GM10847 (cell line): Measurements from ENCODE around the gene ASCL1.

Source experiments
- POLR2A ChIP-seq: IDR thresholded peaks from 2 replicates; pipeline ENCODE4 v1.6.1; 2011; ENCODE audit not compliant: insufficient read length; ENCODE audit errors: extremely low read depth

Gene ASCL1

DNA sequence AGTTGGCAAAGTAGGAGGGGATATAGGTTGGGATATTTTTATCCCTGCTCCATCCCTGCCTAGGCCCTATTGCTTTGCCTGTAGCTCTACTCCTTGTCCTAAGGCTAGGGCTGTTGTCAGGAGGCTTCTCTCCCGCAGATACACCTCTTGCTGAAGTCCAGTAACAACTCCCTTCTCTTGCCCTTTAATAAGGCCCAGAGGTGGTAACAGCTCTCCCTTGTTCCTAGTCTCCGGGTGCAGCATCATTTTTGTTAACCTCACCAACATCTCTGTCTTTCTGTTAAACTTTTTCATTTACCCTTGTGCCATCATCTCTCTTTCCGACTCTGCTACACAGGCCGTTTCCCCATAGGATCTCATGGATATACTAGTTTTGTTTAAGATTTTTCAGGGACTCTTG, 6.3 kb downstream of the ASCL1 start:
- no peak for TF ChIP-seq POLR2A

DNA sequence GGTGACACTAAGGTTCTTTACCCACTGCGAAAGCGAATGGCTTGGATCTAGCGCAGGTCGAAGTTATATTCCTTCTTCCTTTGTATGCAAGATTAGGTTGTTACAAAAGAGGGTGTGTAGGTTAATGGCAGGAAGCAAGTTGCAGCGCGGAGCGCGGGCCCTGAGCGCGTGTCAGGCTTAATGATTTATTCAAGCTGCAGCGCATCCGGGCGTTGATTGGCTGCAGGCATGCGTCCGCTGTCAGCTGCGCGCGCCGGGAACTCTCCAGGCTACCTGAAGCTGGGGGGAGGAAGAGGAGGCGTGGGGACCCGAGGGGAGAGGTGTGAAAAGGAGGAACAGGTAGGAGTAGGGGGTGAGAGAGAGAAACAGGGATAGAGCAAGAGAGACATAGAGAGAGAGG, 7.4 kb downstream of the ASCL1 start:
- no peak for TF ChIP-seq POLR2A

DNA sequence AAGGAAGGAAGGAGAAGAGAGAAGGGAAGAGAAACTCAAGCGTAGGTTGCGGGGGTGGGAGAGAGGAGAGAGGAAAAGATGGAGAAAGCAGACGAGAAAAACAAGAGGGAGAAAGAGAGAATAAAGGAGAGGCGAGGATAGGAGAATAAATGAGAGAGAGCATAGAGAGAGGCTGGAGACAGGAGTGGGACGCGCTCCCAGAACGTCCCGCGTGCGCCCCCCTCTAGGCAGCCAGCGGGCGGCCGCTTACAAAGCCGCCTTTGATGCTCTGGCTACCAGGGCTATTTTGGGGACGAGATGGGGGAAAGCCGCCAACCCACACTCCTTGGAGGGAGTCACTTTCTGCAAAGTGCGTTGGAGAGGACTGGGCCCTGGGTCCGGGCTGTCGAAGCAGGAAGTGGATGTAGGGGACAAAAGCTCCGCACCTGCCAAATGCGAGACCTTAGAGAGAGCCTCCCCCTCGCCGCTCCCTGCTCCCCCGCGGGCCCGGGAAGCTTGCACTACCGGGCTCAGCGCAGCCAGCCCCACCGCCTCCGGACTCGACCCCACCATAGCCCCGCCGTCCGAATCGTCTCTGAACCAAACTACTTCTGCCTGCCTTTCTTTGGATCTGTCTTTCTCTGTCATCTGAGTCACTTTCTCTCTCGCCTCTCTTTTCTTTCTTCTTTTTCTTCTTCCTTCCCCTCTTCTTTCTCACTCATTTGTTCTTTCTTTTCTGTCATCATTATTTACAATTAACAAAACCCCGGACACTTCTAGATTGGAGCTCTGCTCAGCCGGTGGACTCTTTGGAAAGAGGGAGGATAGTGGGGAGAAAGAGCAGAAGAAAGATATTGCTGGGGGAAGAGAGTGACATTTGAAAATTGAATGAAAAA, 8.0 kb downstream of the ASCL1 start:
- no peak for TF ChIP-seq POLR2A

DNA sequence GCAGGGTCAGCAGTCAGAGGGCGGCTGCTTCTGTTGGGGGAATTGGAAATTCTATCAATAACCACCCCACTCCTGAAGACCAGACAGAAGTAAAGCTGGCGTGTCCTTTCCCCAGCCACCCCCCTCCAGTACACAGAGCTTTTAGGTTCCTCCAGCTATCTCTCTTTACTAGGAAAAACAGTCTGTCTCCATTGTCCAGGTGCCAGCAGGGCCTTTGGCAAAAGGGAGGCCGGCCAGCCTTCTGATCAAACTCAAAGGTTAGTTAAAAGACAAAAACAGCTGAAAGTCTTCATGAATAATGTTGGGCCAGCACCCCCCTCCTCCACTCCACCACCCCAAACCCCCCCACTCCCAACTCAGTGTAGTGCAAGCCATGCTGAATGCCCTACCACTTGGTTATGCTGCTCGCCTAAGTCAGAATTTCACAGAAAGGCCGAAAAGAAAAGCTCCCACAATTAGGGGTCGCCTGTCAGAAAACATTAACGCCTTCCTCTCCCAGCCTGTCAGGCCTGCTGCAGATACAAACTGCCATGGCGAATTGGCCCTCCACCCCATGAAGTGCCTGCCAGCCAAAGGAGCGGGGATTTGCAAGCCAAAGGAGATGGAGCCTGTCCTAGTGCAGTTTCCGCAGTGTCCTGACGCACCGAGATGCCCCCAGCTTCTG, 8.9 kb downstream of the ASCL1 start:
- TF ChIP-seq POLR2A = no peak

DNA sequence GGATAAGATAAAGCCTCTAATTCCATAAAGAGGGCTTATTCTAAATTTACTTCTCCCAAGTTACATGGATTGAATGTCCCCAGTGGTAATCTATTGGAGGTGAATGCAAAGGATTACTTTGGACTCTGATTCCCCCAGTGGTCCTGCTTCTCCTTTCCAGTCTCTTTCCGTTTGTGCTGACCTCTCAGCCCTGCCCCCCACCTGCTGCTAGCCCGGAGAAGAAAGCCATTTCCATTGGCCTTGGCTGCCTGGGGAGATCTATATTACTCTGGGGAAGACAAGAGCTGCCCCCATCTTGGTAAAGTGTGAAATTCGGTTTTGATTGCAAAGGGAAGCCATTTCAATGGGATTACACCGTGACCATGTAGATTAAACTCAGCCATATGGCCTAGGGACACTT, 13.3 kb downstream of the ASCL1 start:
- TF ChIP-seq POLR2A = no peak

DNA sequence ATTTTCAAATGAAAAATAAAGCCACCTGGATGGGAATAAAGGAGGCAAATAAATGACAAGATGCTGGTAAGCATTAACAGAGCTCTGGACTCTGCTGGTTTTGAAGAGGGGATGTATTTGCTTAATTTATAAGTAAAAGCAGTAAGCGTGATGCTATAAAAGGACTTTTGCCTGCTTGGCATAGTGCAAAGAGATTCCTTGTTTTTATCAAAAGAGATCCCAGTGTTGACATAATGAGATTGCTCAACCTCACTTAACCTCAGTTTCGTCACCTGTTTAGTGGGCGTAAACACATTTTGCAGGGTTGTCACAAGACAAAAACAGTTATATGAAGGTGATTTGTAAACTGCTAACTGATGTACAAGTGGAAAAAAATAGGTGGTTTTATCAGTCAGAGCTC, 13.8 kb downstream of the ASCL1 start:
- TF ChIP-seq POLR2A = no peak

DNA sequence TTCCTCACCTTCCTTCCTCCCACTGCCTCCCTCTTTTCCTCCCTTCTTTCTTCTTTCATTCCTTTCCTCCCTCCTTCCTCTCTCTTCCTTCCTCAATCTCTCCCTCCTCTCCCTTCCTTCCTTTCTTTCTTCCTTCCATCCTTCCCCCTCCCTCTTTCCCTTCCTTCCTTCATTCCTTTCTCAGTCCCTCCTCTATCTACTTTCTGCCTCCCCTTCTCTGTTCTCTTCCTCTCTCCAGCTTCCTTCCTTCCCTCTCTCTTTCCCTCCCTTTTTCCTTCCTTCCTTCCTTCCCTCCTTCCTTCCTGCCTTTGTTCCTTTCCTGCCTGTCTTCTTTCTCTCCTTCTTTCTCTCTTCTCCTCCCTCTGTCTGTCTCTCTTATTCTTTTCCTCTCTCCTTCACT, 16.1 kb downstream of the ASCL1 start:
- no peak for TF ChIP-seq POLR2A

DNA sequence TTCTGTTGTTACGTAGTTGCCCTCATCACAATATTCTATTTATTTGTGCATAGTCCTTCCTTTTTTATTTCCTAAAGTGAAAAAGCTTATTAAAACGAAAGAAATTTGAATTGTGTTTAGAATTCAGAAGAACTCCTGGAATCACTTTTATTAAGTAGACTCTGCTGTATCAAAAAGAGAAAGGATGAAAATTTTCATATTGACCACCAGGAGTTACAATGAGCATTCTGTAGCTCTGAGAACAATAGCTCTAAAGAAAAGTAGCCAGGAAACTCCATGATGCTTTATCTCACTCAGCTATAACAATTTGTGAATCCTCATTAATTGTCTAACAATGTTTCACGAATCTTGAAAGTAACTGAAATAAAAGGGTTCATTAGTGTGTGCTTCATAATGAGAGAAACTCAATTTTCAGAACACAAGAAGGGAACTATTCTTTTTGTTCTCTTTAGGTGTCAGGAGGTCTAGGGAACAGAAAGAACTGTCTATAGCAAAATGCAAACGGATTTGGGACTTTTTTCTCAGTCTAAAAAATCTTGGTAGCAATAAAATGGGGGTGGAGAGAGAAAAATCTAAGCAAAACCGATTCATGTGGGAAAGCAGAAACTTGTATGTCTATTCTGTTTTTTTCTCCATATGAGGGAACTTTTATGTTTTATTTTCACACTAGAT, 19.3 kb downstream of the ASCL1 start:
- no peak for TF ChIP-seq POLR2A

DNA sequence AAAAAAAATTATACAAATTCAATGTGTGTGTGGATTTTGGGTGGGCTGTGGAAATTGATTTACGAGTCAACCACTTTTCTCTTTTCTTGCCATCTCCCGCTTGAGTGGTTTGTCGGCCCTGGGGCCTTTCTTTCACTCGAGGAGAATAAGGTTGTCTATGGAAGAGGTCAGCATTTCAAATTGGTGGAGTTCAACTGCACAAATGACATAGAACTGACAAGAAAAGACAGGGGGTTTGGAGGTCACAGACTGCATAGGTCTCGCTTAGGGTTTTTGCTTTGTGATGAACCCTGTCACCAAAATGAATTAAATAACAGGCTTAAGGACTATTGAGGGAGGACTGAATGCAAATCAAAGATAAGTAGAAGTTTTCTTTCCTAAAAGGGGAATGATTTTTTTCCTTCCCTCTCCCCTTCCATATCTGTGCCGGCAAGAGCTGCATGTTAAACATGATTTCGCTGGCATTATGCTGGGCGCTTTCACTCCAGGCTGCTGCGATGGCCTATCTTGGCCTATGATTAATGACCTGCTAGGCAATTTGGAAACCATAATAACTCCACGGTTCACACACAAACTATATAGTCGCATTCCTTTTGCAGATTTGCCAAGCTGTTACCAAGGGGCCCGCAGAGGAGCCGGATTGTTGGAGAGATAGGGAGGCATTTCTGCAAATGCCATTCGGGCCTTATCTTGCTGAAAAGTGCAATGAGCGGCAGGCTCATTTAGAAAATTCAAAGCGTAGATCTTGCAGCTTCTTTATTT, 20.7 kb downstream of the ASCL1 start:
- no peak for TF ChIP-seq POLR2A

DNA sequence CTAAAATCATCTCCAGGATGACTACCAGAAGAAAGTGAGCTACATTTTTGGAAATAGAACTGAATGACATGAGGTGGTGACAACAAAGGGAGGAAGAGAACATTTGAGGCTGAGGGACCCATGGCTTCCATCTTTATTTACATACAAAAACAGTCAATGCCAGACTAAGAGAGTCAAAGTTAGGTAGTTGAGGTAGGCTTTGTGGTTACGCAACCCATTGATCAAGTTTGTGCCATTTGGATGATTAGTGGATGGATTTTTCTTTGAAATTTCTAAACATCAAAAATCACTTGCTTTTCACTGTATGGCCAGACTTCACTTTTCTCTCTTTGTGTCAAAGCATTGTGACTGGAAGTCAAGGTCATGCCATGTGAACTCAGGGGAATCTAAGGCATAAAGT, 22.9 kb downstream of the ASCL1 start:
- TF ChIP-seq POLR2A = no peak

DNA sequence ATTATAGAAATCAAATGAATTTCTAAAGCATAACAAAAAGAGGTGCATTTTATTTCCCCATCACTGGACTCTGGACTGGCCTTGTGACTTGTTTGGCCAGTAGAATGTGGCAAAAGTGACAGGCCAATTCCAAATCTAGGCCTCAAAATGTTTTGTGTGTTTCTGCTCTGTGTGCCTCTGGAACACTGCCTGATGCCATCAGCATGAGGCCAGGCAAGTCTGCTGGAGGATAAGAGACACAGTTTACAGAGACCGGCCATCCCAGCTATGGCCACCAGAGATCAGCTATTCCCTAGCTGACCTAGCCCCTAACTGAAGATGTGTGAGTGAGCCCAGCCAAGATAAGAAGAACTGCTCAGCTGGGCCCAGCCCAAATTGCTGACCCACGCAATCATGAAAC, 32.9 kb downstream of the ASCL1 start:
- no peak for TF ChIP-seq POLR2A

DNA sequence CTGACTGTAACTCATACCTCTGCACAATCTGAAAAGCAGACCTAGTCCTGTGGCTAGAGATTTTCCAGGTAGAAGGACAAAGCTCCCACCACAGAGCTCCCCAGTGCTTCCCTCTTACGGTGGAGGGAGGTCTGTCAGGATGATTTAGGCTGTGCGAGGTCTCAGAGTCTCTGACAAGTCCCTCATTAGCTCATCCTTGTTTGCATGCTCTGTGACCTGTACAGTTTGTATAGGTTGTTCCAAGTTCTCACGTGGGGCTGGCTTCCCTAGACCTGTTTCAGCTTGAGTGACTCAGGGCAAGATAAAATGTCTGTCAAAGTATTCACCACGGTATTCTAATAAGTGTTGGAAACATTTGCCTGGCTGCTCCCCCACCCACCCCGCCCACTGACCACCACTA, 34.8 kb downstream of the ASCL1 start:
- TF ChIP-seq POLR2A = no peak

DNA sequence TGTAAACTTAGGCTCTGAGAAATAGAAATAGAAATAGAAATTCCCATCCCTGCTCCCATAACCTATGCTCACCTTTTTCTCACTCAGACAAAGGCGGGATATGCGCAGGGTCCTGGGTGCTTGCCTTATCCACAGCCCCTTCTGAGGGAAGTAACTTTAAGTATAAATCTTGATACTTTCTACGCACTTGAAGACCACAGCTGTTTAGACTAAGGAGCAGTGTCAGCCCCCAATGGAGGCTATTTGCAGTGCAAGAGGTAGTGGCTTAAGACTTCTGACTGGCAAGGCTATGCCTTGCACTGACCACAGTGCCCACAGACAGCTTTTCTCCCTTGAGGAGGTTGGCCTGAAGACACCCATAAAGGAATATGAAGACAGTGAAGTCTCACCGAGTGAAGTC, 35.2 kb downstream of the ASCL1 start:
- no peak for TF ChIP-seq POLR2A

DNA sequence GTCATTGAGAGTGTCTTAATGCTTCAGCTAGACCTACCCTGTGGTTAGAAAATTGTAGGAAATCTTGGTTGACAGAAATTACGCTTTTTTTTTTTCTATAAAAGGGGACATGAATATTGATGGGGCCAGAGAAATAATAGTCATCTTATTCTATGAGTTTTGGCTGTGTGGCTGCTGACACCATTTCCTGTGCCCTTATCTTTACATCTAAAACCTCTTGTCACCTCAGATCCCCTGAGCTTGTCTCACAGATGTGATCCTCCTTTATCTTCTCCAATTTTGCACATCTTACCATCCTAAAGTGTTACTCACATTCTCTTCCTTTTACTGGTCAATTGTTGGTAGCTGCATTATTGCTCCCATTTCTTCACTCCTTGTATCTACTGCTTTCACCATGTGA, 36.1 kb downstream of the ASCL1 start:
- TF ChIP-seq POLR2A = no peak

DNA sequence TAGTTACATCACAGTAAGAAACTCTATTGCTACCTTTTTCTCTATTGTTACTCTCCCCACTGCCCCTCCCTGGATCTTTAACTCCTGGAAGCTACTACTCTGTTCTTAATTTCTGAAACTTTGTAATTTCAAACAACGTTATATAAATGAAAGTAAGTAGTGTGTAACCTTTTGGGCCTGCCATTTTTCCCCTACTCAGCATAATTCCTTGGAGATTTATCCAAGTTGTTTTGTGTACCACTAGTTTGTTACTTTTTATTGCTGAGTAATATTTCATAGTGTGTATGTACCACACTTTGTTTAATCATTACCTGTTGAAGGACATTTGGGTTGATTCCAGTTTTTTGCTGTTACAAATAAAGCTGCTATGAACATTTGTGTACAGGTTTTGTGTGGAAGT, 37.9 kb downstream of the ASCL1 start:
- TF ChIP-seq POLR2A = no peak
